ENCODE data around the gene CRTC3. TPM values are rescaled to one million over a fixed set of nuclear protein-coding genes. Genes with fewer than 3 reads are reported as not detected.

Gene CRTC3
- total RNA-seq, 3 donors from 2014 or later (not counting 1 experiment from before 2014, with no cell fraction given): 68.8 to 101 (median 92.4) TPM

- H3K36me3 Mint-ChIP-seq: no peaks in the 10 kb centered on the region
- no peaks in the 10 kb centered on the region for H3K27me3 Mint-ChIP-seq (ENCODE audit: low read depth in 2 of 2)
- intact Hi-C loops (cut with micrococcal nuclease): no loop called here
- Histone ChIP-seq H3K4me1 (ENCODE audit: control insufficient read depth, insufficient read depth, low read length) (peaks cover 66% of the 10 kb centered on the region), H3K36me3 (ENCODE audit: control insufficient read depth, insufficient read depth, low read length) (no peaks in the 10 kb centered on the region), H3K27me3 (ENCODE audit: control insufficient read depth, insufficient read depth, low read length) (no peaks in the 10 kb centered on the region), H3K27ac (ENCODE audit: low read length) (peak overlapping the region; percentile 30), H3K9me3 (ENCODE audit: control insufficient read depth, insufficient read depth, low read length) (no peaks in the 10 kb centered on the region), H3K4me3 (ENCODE audit: low read length) (no peak overlapping the region)
- DNase-seq: no peak
- ATAC-seq: peak; percentile 38 to 47 (median 43)
- H3K27ac Mint-ChIP-seq: peak overlapping the region; percentile 72 to 92
- no peaks in the 10 kb centered on the region for H3K9me3 Mint-ChIP-seq
- peaks cover 68 to 75% of the 10 kb centered on the region in 2 donors for H3K4me1 Mint-ChIP-seq
- peak overlapping the region; percentile 87 for H3K4me3 Mint-ChIP-seq
- 53% methylated on average over 4 of the region's 5 CpGs for WGBS (ENCODE audit: insufficient coverage)
- no peak for TF ChIP-seq CTCF (IDR thresholded peaks at IDR 0.05)
These were observed 40.9 kb downstream of the CRTC3 start for GRCh38 chr15:90570643-90571042.

DNA sequence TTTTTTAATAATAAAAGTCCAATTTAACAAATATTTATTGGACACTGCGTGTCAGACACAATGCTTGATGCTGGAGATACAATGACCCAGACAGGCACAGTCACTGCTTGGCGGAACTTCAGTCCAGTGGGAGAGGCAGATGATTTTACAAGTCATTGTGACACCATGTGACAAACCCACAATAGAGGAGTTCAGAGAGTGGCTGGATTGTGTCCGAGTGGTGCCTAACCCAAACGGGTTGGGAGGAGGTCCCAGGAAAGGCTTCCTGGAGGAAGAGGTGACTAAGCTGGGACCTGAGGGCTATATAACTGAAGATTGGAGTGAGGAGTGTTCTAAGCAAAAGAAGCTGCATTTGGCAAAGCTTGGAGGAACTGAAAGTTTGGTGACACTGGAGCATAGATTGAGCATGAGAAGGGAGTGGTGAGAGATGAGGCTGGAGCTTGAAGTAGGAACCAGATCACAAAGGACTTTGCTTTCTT lies 41.4 kb downstream of the CRTC3 start:
- peak overlapping the region; percentile 63 for H3K4me3 Mint-ChIP-seq
- no peaks in the 10 kb centered on the region for H3K36me3 Mint-ChIP-seq
- peak overlapping the region; percentile 30 for H3K27ac ChIP-seq (ENCODE audit: low read length)
- H3K4me3 ChIP-seq (ENCODE audit: low read length): no peak overlapping the region
- no peaks in the 10 kb centered on the region for H3K9me3 ChIP-seq (ENCODE audit: control insufficient read depth, insufficient read depth, low read length)
- H3K27me3 ChIP-seq (ENCODE audit: control insufficient read depth, insufficient read depth, low read length): no peaks in the 10 kb centered on the region
- peaks cover 63% of the 10 kb centered on the region for H3K4me1 ChIP-seq (ENCODE audit: control insufficient read depth, insufficient read depth, low read length)
- peak overlapping the region; percentile 72 to 92 for H3K27ac Mint-ChIP-seq
- ATAC-seq (peak; percentile 28 to 67 (median 32)), DNase-seq (no peak)
- H3K36me3 ChIP-seq (ENCODE audit: control insufficient read depth, insufficient read depth, low read length): no peaks in the 10 kb centered on the region
- 37% methylated on average over 4 of the region's 4 CpGs for WGBS (ENCODE audit: insufficient coverage)
- no peak for TF ChIP-seq CTCF (IDR thresholded peaks at IDR 0.05)
- peaks cover 68 to 75% of the 10 kb centered on the region in 2 donors for H3K4me1 Mint-ChIP-seq
- intact Hi-C loops (cut with micrococcal nuclease): no loop called here
- no peaks in the 10 kb centered on the region for H3K9me3 Mint-ChIP-seq
- H3K27me3 Mint-ChIP-seq (ENCODE audit: low read depth in 2 of 2): no peaks in the 10 kb centered on the region

GRCh38 chr15:90572893-90573292 lies 43.2 kb downstream of the CRTC3 start:
- no peak for TF ChIP-seq CTCF (IDR thresholded peaks at IDR 0.05)
- 72% methylated on average over 2 of the region's 3 CpGs for WGBS (ENCODE audit: insufficient coverage)
- Mint-ChIP-seq H3K27ac (peak overlapping the region; percentile 81 to 86), H3K4me3 (no peak overlapping the region), H3K36me3 (no peaks in the 10 kb centered on the region), H3K27me3 (ENCODE audit: low read depth in 2 of 2) (no peaks in the 10 kb centered on the region), H3K9me3 (no peaks in the 10 kb centered on the region), H3K4me1 (peaks cover 75 to 77% of the 10 kb centered on the region in 2 donors)
- no peaks in the 10 kb centered on the region for H3K36me3 ChIP-seq (ENCODE audit: control insufficient read depth, insufficient read depth, low read length)
- no peak for ATAC-seq
- H3K27me3 ChIP-seq (ENCODE audit: control insufficient read depth, insufficient read depth, low read length): no peaks in the 10 kb centered on the region
- peaks cover 57% of the 10 kb centered on the region for H3K4me1 ChIP-seq (ENCODE audit: control insufficient read depth, insufficient read depth, low read length)
- DNase-seq: no peak
- no peaks in the 10 kb centered on the region for H3K9me3 ChIP-seq (ENCODE audit: control insufficient read depth, insufficient read depth, low read length)
- intact Hi-C loops (cut with micrococcal nuclease): no loop called here
- no peak overlapping the region for H3K4me3 ChIP-seq (ENCODE audit: low read length)
- no peak overlapping the region for H3K27ac ChIP-seq (ENCODE audit: low read length)

Data from natural killer cell (primary cell).